Left ventricle myocardium inferior (tissue), 1 donor: Measurements from ENCODE around the gene NEK7. TPM values are rescaled to one million over a fixed set of nuclear protein-coding genes. Genes with fewer than 3 reads are reported as not detected.

Experiments used
- DNase-seq: peaks from one replicate; pipeline ENCODE4 v3.0.0-alpha.2; 2020
- H3K27ac ChIP-seq: fragments of 200-600 bp; replicated peaks from 2 replicates; pipeline ENCODE4 v1.8.0; 2021
- H3K27me3 ChIP-seq: fragments of 200-600 bp; 2 replicates; pipeline ENCODE4 v1.8.0; 2021; ENCODE audit warnings: low read depth
- H3K36me3 ChIP-seq: fragments of 200-600 bp; 2 replicates; pipeline ENCODE4 v1.8.0; 2021
- H3K4me1 ChIP-seq: fragments of 200-600 bp; 2 replicates; pipeline ENCODE4 v1.8.0; 2021
- H3K4me3 ChIP-seq: fragments of 200-600 bp; 2 replicates; pipeline ENCODE4 v1.8.0; 2021; ENCODE audit warnings: mild to moderate bottlenecking, moderate library complexity
- H3K9me3 ChIP-seq: fragments of 200-600 bp; replicated peaks from 2 replicates; pipeline ENCODE4 v1.8.0; 2021
- CTCF ChIP-seq: fragments of 200-600 bp; IDR thresholded peaks from 2 replicates; pipeline ENCODE4 v1.8.0; 2021; ENCODE audit warnings: antibody characterized with exemption, mild to moderate bottlenecking, borderline replicate concordance
- intact Hi-C: fragments of 100-400 bp; cut with micrococcal nuclease; formaldehyde crosslinking; loops from one replicate; pipeline ENCODE4 v1.11.0; 2022
- total RNA-seq: library from RNA; stranded (reverse); fragmentation: NEBNext Ultra II Directional; extraction: Animal tissue kit (Norgen Biotek cat#: 25700); gene quantifications from one replicate; pipeline ENCODE4 v1.2.1, GENCODE V29; 2021
- donor health status: DM: no; HTN: yes; CAD: no; lungs with severe emphysema.

NEK7 gene
- total RNA-seq, 1 donor from 2014 or later = 254 TPM

GRCh38 chr1:198121056-198121826 lies 35.6 kb upstream of the NEK7 start:
- no peaks in the 10 kb centered on the region for H3K27me3 ChIP-seq
- no peak for DNase-seq

GRCh38 chr1:198122693-198123092 lies 34.1 kb upstream of the NEK7 start:
- Histone ChIP-seq H3K27ac (no peak overlapping the region), H3K4me3 (no peak overlapping the region)
- intact Hi-C loops = no loop called here

More at GRCh38 chr1:198121056-198121826, 35.6 kb upstream of the NEK7 start:
- H3K4me1 ChIP-seq = peaks cover 38% of the 10 kb centered on the region
- H3K36me3 ChIP-seq = no peaks in the 10 kb centered on the region
- intact Hi-C loops = no loop called here
- TF ChIP-seq CTCF = no peak
- H3K9me3 ChIP-seq = no peaks in the 10 kb centered on the region
- no peak overlapping the region for H3K4me3 ChIP-seq
- H3K27ac ChIP-seq = no peak overlapping the region

GRCh38 chr1:198123133-198123532 lies 33.7 kb upstream of the NEK7 start:
- Histone ChIP-seq H3K27ac (no peak overlapping the region), H3K36me3 (no peaks in the 10 kb centered on the region), H3K27me3 (no peaks in the 10 kb centered on the region), H3K4me1 (peaks cover 31% of the 10 kb centered on the region), H3K4me3 (no peak overlapping the region), H3K9me3 (no peaks in the 10 kb centered on the region)
- no peak for DNase-seq
- intact Hi-C loops = no loop called here
- TF ChIP-seq CTCF = no peak

More at GRCh38 chr1:198122693-198123092, 34.1 kb upstream of the NEK7 start:
- no peak for TF ChIP-seq CTCF
- H3K36me3 ChIP-seq = no peaks in the 10 kb centered on the region
- H3K4me1 ChIP-seq = peaks cover 35% of the 10 kb centered on the region
- no peaks in the 10 kb centered on the region for H3K27me3 ChIP-seq
- DNase-seq = no peak
- no peaks in the 10 kb centered on the region for H3K9me3 ChIP-seq

GRCh38 chr1:198124673-198125072 lies 32.1 kb upstream of the NEK7 start:
- Histone ChIP-seq H3K27me3 (no peaks in the 10 kb centered on the region), H3K9me3 (no peaks in the 10 kb centered on the region), H3K4me3 (no peak overlapping the region), H3K27ac (no peak overlapping the region), H3K36me3 (no peaks in the 10 kb centered on the region), H3K4me1 (peaks cover 25% of the 10 kb centered on the region)
- no peak for TF ChIP-seq CTCF
- intact Hi-C loops = no loop called here
- DNase-seq = no peak

GRCh38 chr1:198125995-198126735 lies 30.6 kb upstream of the NEK7 start:
- Histone ChIP-seq H3K9me3 (no peaks in the 10 kb centered on the region), H3K4me1 (peaks cover 25% of the 10 kb centered on the region), H3K4me3 (no peak overlapping the region), H3K27me3 (no peaks in the 10 kb centered on the region), H3K27ac (no peak overlapping the region), H3K36me3 (no peaks in the 10 kb centered on the region)
- no peak for DNase-seq
- no peak for TF ChIP-seq CTCF
- intact Hi-C loops = no loop called here
